ENCODE results near the gene MCOLN2. TPM values are rescaled to one million over a fixed set of nuclear protein-coding genes. Genes with fewer than 3 reads are reported as not detected.
"Not testable (repeated sequence)": the region's sequence is repeated elsewhere in the genome, so short reads cannot be mapped to it uniquely, and the experiment has no call there.

MCOLN2 gene
- total RNA-seq, 1 experiment from 2014 or later: 1.7 TPM

DNA sequence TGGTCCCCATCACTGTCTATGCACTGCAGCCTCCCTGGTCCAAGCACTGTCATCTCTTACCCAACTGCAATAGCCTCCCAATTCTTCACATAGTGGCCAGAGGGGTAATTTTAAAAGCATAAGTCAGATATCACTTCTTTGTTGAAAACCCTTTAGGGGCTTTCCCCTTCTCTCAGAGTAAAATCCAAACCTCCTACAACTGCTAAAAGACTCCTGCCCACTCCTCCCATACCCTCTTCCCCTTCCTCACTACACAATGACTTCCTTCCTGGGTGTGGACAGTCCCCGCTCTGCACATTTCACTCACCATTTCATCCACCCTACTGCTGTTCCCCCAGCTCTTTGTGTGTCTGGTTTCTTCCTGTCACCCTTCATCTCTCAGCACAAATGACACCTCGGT, 8.3 kb downstream of the MCOLN2 start:
- Histone ChIP-seq H3K27me3 (replicated peaks; ENCODE audit: insufficient read depth, low read depth, low read length, poor library complexity) (no peaks in the 10 kb centered on the region), H3K4me3 (ENCODE audit: low read depth, low read length, poor library complexity, severe bottlenecking) (no peak overlapping the region), H3K9me3 (ENCODE audit: low read depth, low read length, poor library complexity, severe bottlenecking) (no peaks in the 10 kb centered on the region), H3K36me3 (ENCODE audit: insufficient read depth, low read length, poor library complexity, severe bottlenecking) (no peaks in the 10 kb centered on the region), H3K27ac (ENCODE audit: low read depth, low read length, poor library complexity, severe bottlenecking) (no peak overlapping the region), H3K4me1 (ENCODE audit: insufficient read depth, low read length, poor library complexity, severe bottlenecking) (no peaks in the 10 kb centered on the region)
- ChIA-PET CTCF (no interaction called here), POLR2A (ENCODE audit: low non-redundant PET) (no interaction called here)
- BruUV-seq (replicated peaks): no TSS peak
- intact Hi-C loops (cut with micrococcal nuclease; ENCODE audit: unreplicated experiment): no loop called here
- DNase-seq (ENCODE audit: low spot score): no peak
- TF ChIP-seq, protein P1, sequence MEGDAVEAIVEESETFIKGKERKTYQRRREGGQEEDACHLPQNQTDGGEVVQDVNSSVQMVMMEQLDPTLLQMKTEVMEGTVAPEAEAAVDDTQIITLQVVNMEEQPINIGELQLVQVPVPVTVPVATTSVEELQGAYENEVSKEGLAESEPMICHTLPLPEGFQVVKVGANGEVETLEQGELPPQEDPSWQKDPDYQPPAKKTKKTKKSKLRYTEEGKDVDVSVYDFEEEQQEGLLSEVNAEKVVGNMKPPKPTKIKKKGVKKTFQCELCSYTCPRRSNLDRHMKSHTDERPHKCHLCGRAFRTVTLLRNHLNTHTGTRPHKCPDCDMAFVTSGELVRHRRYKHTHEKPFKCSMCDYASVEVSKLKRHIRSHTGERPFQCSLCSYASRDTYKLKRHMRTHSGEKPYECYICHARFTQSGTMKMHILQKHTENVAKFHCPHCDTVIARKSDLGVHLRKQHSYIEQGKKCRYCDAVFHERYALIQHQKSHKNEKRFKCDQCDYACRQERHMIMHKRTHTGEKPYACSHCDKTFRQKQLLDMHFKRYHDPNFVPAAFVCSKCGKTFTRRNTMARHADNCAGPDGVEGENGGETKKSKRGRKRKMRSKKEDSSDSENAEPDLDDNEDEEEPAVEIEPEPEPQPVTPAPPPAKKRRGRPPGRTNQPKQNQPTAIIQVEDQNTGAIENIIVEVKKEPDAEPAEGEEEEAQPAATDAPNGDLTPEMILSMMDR (conservative IDR thresholded peaks at IDR 0.05; ENCODE audit: low read depth, low read length): no peak
- no peak for TF ChIP-seq EZH2 (IDR thresholded peaks at IDR 0.05; ENCODE audit: borderline replicate concordance, low read depth, low read length, poor library complexity, severe bottlenecking)

DNA sequence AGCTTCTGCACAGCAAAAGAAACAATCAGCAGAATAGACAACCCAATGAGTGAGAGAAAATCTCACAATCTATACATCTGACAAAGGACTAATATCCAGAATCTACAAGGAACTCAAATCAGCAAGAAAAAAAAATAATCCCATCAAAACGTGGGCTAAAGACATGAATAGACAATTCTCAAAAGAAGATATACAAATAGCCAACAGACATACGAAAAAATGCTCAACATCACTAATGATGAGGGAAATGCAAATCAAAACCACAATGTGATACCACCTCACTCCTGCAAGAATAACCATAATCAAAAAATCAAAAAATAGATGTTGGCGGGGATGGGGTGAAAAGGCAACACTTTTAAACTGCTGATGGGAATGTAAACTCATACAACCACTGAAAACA, 10.4 kb downstream of the MCOLN2 start:
- CTCF ChIA-PET; DNase-seq (ENCODE audit: low spot score); H3K27me3 ChIP-seq (replicated peaks; ENCODE audit: insufficient read depth, low read depth, low read length, poor library complexity); BruUV-seq (replicated peaks); H3K4me3 ChIP-seq (ENCODE audit: low read depth, low read length, poor library complexity, severe bottlenecking); POLR2A ChIA-PET (ENCODE audit: low non-redundant PET); H3K4me1 ChIP-seq (ENCODE audit: insufficient read depth, low read length, poor library complexity, severe bottlenecking); H3K36me3 ChIP-seq (ENCODE audit: insufficient read depth, low read length, poor library complexity, severe bottlenecking); H3K27ac ChIP-seq (ENCODE audit: low read depth, low read length, poor library complexity, severe bottlenecking); intact Hi-C loops (cut with micrococcal nuclease; ENCODE audit: unreplicated experiment); H3K9me3 ChIP-seq (ENCODE audit: low read depth, low read length, poor library complexity, severe bottlenecking): not testable (repeated sequence)

DNA sequence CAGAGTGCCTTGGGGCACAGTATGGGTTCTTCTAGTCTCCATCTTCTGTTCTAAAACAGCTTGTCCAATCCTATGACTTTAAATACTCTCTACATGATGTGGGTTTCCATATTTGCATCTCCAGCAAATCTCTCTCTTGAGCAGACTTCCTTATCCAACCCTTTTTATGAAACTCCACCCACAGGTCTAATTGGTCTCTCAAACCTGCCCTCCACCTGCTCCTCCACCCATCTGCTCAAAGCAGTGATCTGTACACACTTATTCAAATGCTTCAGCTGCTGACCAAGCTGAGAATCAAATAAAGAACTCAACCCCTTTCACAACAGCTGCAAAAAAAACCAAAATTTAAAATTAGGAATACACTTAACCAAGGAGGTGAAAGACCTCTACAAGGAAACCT, 11.5 kb downstream of the MCOLN2 start:
- CTCF ChIA-PET: no interaction called here
- no peaks in the 10 kb centered on the region for H3K36me3 ChIP-seq (ENCODE audit: insufficient read depth, low read length, poor library complexity, severe bottlenecking)
- POLR2A ChIA-PET (ENCODE audit: low non-redundant PET): no interaction called here
- no peaks in the 10 kb centered on the region for H3K9me3 ChIP-seq (ENCODE audit: low read depth, low read length, poor library complexity, severe bottlenecking)
- no peak overlapping the region for H3K4me3 ChIP-seq (ENCODE audit: low read depth, low read length, poor library complexity, severe bottlenecking)
- H3K27ac ChIP-seq (ENCODE audit: low read depth, low read length, poor library complexity, severe bottlenecking): no peak overlapping the region
- no TSS peak for BruUV-seq (replicated peaks)
- no peaks in the 10 kb centered on the region for H3K4me1 ChIP-seq (ENCODE audit: insufficient read depth, low read length, poor library complexity, severe bottlenecking)
- intact Hi-C loops (cut with micrococcal nuclease; ENCODE audit: unreplicated experiment): no loop called here
- DNase-seq (ENCODE audit: low spot score): no peak
- H3K27me3 ChIP-seq (replicated peaks; ENCODE audit: insufficient read depth, low read depth, low read length, poor library complexity): no peaks in the 10 kb centered on the region
- TF ChIP-seq EZH2 (IDR thresholded peaks at IDR 0.05; ENCODE audit: borderline replicate concordance, low read depth, low read length, poor library complexity, severe bottlenecking): no peak

DNA sequence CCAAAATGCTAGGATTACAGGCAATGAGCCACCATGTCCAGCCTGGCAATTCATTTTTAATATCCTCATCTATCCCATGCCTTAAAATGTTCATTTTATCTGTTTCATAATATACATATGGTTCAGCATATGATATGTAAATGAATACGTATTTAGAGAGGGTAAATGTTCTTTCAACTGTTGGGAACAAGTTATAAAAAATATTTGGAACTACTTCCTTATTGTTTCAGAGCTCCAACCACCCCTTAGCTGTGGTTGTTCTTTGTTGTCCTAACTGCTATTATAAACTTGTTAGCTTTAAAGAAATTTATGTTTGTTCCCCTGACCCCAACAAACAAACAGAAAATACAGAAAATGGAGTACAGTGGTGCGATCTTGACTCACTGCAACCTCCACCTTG, 14.5 kb downstream of the MCOLN2 start:
- Histone ChIP-seq H3K27ac (ENCODE audit: low read depth, low read length, poor library complexity, severe bottlenecking) (no peak overlapping the region), H3K27me3 (replicated peaks; ENCODE audit: insufficient read depth, low read depth, low read length, poor library complexity) (no peaks in the 10 kb centered on the region), H3K4me3 (ENCODE audit: low read depth, low read length, poor library complexity, severe bottlenecking) (no peak overlapping the region), H3K4me1 (ENCODE audit: insufficient read depth, low read length, poor library complexity, severe bottlenecking) (no peaks in the 10 kb centered on the region), H3K9me3 (ENCODE audit: low read depth, low read length, poor library complexity, severe bottlenecking) (no peaks in the 10 kb centered on the region), H3K36me3 (ENCODE audit: insufficient read depth, low read length, poor library complexity, severe bottlenecking) (no peaks in the 10 kb centered on the region)
- TF ChIP-seq EZH2 (IDR thresholded peaks at IDR 0.05; ENCODE audit: borderline replicate concordance, low read depth, low read length, poor library complexity, severe bottlenecking): no peak
- TF ChIP-seq, protein P1 (conservative IDR thresholded peaks at IDR 0.05; ENCODE audit: low read depth, low read length): no peak
- BruUV-seq (replicated peaks): no TSS peak
- ChIA-PET POLR2A (ENCODE audit: low non-redundant PET) (interaction anchor here (0.7 kb wide), 1 partner anchor 1309 kb away, joined by 3 read pairs; no protein-coding TSS in a partner anchor), CTCF (no interaction called here)
- intact Hi-C loops (cut with micrococcal nuclease; ENCODE audit: unreplicated experiment): no loop called here
- no peak for DNase-seq (ENCODE audit: low spot score)

Measured in A673 (cell line).